GM12875 (cell line): ENCODE data around the gene COL21A1.

Experiments
- H3K4me3 ChIP-seq: one replicate; pipeline ENCODE4 v1.5.1; 2011; ENCODE audit warnings: low read depth, low read length, control low read depth
- TF ChIP-seq, protein P1 (sequence below): IDR thresholded peaks from 2 replicates; pipeline ENCODE4 v1.5.1; 2011; ENCODE audit warnings: low read depth, mild to moderate bottlenecking, control low read depth, inconsistent platforms, low read length, moderate library complexity, borderline replicate concordance; ENCODE audit not compliant: insufficient read depth

The COL21A1 gene

DNA sequence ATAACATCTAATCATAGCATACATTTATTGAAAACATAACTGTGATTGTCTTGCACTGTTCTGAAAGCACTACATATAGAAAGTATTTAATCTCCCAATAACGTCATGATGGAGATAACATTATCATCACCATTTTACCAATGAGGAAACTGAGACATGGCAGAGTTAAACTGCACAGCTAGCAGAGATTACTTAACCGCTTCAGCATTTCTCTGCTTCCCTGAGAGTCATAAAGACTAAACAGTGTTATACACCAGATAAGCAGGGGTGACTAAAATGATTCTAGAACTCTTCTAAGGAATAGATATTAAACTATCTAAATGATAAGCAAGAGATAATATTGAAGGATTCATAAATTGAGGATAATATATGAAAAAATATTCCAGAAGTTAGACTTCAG lies 188.7 kb downstream of the COL21A1 start:
- TF ChIP-seq, protein P1, sequence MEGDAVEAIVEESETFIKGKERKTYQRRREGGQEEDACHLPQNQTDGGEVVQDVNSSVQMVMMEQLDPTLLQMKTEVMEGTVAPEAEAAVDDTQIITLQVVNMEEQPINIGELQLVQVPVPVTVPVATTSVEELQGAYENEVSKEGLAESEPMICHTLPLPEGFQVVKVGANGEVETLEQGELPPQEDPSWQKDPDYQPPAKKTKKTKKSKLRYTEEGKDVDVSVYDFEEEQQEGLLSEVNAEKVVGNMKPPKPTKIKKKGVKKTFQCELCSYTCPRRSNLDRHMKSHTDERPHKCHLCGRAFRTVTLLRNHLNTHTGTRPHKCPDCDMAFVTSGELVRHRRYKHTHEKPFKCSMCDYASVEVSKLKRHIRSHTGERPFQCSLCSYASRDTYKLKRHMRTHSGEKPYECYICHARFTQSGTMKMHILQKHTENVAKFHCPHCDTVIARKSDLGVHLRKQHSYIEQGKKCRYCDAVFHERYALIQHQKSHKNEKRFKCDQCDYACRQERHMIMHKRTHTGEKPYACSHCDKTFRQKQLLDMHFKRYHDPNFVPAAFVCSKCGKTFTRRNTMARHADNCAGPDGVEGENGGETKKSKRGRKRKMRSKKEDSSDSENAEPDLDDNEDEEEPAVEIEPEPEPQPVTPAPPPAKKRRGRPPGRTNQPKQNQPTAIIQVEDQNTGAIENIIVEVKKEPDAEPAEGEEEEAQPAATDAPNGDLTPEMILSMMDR = no peak
- H3K4me3 ChIP-seq = no peak overlapping the region

DNA sequence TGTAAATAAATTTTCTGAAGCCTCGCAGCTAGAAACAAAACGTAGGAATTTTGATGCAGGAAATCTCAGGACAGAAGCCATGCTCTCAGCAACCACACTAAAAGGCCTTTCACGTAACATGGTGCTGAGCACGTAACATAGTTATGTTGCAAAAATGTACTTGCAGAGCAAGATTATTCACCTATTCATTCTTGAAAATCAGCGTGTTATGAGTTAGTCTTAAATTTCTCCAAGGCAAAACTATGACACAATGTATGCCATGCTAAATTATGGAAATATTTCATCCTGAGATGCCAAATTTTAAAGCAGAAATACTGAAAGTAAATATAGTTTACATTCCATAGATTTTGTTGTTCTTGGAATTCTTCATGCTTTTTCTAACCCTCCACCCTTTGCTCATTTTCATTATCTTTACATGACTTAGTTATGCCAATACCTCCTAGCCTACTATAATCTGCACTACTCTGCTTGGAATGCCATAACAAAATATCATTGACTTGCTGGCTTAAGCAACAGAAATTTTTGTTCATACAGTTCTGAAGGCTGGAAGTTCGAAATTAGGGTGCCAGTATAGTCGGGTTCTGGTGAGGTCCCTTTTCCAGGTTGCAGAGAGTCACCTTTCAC lies 192.2 kb downstream of the COL21A1 start:
- H3K4me3 ChIP-seq = no peak overlapping the region
- TF ChIP-seq, protein P1 = no peak

DNA sequence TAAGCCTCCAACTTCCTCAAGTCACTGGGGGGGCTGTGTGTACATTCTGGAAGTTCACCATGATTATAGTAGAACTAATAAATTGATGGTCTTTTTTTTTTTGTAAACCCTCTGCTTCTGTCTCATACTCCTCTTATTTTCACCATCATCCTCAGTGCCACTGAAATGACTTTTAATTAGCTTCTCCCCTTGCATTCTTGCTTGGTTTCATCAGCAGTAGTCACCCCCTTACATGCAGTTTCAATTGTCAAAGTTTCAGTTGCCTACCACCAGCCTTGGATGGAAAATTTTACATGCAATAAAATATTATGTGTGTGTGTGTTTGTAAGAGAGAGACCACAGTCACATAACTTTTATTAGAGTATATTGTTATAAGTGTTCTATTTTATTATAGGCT lies 196.2 kb downstream of the COL21A1 start:
- no peak overlapping the region for H3K4me3 ChIP-seq
- TF ChIP-seq, protein P1 = no peak

DNA sequence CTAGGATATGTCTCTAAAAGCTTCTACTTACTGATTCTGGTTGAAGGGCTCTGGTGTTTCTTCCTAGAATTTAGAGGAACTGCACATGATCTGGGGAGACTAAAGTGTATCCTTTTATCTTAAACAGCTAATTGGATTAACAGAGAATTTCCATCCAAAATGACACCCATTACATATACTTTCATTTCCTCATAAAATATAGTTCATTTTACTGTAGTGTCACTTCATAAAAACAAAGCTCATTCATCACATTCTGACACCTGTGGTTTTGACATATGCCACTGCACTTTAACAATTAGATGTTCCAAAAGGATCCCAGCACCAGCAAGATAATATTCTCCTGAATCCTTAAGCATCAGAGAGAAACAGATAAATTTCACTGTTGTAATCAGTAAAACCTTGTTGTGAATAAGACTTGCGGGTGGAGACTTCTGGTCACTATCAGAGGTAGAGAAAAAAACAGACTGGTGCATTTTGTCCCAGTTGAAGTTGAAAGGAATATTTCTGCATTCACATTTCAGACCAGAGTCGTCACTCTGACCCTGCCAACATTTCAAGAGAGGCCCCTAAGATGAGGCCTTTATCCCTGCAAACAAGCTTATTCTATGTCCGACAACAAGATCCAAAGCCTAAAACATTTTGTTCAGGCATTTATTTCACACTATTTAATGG lies 196.7 kb downstream of the COL21A1 start:
- TF ChIP-seq, protein P1 = no peak
- H3K4me3 ChIP-seq = no peak overlapping the region

DNA sequence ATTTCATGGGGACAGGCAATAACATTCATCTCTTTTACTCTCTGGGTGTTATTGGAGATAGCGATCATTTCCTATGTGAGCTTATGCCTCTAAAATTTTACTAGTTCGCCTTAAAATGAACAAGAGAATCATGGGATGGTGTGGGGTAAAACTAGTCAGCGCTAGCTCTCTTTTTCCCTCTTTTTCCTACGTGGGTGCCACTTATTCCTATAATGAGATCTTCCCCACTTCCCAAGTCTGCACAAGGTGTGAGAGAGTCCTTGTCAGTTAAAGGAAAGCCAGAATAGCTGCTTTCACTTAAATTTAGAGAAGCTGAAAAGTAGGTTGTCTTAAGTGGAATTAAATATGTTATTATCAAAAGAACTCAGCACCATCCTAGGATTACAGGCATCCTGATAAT lies 198.8 kb downstream of the COL21A1 start:
- TF ChIP-seq, protein P1 = no peak
- no peak overlapping the region for H3K4me3 ChIP-seq

DNA sequence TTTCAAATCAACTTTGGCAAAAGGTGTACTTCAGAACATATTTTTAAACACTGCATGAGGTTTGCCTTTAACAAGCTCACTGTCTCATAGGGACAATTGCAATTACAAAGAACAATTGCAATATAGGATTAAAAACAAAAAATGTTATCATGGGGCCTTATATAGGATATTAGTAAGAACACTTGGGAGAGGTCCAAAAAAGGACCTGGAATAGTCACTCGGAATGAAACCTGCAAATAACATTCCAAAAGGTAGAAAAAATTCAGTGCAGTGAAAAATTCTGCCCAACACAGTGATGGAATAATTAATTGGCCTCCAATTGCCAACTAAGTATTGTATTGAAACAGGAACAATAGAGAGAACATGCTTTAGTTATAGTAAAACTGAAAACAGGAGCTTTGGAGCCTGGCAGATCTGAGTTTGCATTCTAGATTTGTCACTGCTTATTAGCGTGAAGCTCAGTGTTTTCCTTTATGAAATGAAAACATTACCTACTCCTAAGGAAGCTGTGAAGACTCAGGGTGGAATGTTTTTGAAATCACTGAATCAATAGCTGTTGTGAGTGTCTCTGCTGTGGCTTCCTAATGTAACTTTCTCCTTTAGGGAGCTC lies 199.3 kb downstream of the COL21A1 start:
- TF ChIP-seq, protein P1 = no peak
- no peak overlapping the region for H3K4me3 ChIP-seq

DNA sequence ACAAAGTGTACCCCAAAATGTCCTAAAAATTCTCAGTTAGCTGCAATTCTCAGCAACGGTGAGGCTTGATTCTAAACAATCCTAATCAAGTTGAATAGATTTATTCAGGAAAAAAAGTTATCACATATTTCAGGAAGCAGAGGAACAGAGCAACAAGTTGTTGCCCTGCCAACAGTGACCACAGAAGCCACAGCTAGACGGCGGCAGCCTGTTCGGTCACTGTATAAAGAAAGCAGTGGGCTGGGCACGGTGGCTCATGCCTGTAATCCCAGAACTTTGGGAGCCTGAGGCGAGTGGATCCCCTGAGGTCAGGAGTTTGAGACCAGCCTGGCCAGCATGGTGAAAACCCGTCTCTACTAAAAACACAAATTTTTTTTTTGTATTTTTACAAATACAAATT lies 200.8 kb downstream of the COL21A1 start:
- H3K4me3 ChIP-seq = no peak overlapping the region
- TF ChIP-seq, protein P1 = no peak
